Pulmonary artery endothelial cell (primary cell): ENCODE data around the gene B3GAT2. TPM values are rescaled to one million over a fixed set of nuclear protein-coding genes. Genes with fewer than 3 reads are reported as not detected.
"Not testable (repeated sequence)": the region's sequence is repeated elsewhere in the genome, so short reads cannot be mapped to it uniquely, and the experiment has no call there.

ENCODE experiments used
- DNase-seq: peaks from one replicate; pipeline ENCODE4 v3.0.0-alpha.2; 2011; ENCODE audit warnings: low read depth, low spot score
- total RNA-seq: library from RNA; depleted of rRNA; stranded (reverse); fragments of >200 nt; gene quantifications from 2 replicates; pipeline ENCODE4 v1.2.3, GENCODE V29; 2014

The B3GAT2 gene, protein sequence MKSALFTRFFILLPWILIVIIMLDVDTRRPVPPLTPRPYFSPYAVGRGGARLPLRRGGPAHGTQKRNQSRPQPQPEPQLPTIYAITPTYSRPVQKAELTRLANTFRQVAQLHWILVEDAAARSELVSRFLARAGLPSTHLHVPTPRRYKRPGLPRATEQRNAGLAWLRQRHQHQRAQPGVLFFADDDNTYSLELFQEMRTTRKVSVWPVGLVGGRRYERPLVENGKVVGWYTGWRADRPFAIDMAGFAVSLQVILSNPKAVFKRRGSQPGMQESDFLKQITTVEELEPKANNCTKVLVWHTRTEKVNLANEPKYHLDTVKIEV
- total RNA-seq: under 0.01 TPM in 1 of 2 replicates, not detected in the other

DNA sequence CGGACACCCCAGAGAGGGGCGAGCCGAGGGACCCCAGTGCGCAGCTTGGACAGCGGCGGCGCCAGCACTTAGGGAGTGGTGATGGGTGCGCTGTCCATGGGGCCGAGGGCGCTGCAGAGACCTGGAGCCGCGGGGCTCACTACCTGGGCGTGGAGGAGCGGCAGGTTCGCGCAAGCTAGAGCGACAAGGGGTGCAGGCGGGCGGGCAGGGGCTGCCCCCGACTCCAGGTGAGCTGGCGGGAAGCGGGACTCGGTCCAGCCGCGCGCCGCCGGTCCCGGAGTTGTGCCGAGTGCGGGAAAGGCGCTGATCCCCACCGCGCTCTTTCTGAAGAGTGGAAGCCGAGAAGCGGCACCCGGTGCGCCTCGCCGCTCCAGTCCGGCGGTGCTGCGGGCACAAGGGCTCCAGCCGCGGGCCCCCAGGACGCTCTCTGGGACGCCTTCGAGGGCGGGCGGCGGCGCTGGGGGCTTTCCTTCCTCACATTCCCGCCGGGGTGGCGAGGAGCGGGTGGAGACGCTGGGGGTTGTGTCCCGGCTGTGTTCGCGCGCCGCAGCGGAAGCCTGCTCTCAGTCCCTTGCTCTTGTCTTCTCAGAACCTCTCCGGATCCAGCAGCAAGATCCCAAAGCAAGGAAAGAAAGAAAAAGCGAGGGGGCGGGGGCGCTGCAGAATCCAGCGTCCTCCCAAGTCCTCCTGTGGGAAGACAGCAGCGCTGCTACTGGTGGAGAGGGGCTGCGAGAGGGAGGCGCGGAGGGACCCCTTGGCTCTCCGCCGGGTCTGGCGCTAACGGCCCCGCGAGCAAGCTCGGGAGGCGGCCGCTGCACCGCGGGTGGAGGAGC, at the start of gene B3GAT2:
B3GAT2 (minus strand) TSS at position 610 of the 833 bp plus-strand sequence. CDS start 631 bp downstream, outside the sequence.
- DNase-seq: no peak

DNA sequence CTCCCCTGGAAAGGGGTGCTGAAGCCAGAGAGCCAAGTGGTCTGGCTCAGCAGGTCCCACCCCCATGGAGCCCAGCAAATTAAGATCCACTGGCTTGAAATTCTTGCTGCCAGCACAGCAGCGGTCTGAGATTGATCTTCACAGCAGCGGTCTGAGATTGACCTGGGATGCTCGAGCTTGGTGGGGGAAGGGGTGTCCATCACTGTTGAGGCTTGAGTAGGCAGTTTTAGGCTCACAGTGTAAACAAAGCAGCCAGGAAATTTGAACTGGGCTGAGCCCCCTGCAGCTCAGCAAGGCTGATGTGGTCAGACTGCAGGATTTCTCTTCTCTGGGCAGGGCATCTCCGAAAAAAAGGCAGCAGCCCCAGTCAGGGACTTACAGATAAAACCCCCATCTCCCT, 41.3 kb upstream of the B3GAT2 start:
- no peak for DNase-seq

- DNase-seq: no peak
Measured at GRCh38 chr6:70997379-70997778, 40.5 kb upstream of the B3GAT2 start.

- no peak for DNase-seq
Measured at GRCh38 chr6:70996106-70996505, 39.2 kb upstream of the B3GAT2 start.

- no peak for DNase-seq
Measured at GRCh38 chr6:70995411-70995810, 38.6 kb upstream of the B3GAT2 start.

DNA sequence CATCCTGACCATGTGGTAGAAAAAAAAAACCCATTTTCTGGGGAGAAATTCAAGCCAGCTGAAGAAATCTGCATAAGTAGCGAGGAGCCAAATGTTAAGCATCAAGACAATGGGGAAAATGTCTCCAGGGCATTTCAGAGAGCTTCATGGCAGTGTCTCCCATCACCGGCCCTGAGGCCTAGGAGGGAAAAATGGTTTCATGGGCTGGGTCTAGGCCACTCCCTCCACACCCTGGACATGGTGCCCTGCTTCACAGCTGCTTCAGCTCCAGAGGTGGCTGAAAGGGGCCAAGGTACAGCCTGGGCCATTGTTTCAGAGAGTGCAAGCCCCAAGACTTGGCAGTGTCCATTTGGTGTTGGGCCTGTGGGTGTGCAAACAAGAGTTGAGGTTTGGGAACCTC, 34.4 kb upstream of the B3GAT2 start:
- no peak for DNase-seq

- DNase-seq: no peak
Measured at GRCh38 chr6:70985156-70985555, 28.3 kb upstream of the B3GAT2 start.

GRCh38 chr6:70982747-70983146, 25.9 kb upstream of the B3GAT2 start:
- no peak for DNase-seq

GRCh38 chr6:70980727-70981126, 23.9 kb upstream of the B3GAT2 start:
- DNase-seq: no peak

GRCh38 chr6:70973604-70974003, 16.7 kb upstream of the B3GAT2 start:
- DNase-seq: no peak

DNA sequence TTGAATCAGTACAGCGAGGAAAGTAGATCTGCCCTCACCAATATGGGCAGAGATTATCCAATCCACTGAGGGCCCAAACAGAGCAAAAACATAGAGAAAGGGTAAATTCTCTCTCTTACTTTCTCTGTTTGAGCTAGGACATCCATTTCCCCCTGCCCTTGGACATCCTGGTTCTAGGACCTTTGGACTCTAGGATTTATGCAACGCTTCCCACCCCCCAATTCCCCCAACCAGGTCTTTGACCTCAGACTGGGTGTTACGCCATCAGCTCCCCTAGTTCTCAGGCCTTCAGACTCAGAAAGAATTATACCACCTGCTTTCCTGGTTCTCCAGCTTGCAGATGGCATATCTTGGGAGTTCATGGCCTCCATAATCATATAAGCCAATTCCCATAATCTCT, 10.2 kb upstream of the B3GAT2 start:
- no peak for DNase-seq

DNA sequence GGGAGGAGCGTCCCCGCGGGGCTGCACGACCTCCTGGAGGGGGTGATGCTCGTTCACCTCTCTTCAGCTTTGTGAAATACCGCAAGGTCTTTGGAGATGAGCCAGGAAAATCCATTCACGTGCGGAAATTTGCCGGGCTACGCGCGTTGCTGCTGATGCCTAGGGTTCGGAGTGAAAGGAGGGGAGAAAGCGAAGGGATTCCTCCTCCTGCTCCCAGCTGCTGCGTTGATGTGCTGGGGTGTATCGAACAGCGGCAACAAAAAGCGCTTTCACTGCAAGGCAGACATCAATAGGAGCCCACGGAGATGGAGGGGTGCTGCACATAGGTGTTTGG, 391 bp upstream of the B3GAT2 start:
- DNase-seq: no peak

DNA sequence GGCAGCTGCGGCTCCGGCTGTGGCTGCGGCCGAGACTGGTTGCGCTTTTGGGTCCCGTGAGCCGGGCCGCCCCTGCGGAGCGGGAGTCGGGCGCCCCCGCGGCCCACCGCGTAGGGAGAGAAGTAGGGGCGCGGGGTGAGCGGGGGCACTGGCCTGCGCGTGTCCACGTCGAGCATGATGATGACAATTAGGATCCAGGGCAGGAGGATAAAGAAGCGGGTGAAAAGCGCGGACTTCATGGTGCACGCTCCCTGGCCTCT, 739 bp downstream of the B3GAT2 start:
- no peak for DNase-seq

GRCh38 chr6:70955441-70956190, 1.2 kb downstream of the B3GAT2 start:
- DNase-seq: peak; percentile 20

DNA sequence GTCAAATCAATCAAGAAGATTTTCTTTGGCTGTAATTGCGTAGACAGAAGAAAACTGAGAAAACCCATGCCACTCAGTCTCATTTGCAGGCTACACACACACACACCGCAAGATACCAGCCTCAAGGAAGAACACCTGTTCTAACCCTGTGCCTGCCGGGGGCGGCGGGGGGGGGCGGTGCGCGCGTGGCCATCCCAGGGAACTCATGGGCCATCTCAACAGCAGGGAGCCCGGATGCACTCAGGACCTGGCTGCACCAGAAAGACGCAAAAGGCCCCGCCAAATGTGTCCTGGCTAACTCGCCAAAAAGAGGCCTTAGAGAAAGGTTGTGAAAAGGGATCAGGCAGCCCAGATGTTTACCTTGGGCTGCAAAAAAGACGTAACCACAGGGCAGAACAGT, 2.1 kb downstream of the B3GAT2 start:
- no peak for DNase-seq

DNA sequence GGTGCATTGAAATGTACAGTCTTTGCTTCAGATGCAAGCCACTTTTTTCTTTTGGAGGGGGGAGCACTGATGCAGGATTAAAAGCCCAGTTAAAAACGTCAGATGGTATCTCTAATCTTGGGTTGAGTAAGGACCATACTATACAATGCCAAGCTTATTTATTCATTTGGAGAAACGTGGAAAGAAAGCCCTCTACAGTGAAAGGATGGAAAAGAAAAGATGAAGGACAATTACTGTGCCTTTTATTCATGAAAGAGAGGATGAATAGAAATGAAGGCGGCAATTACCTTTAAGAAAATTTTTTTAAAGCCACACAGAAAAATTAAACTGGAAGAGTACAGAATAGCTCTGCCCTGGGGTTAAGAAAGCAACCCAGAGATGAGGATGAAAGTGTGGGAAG, 2.7 kb downstream of the B3GAT2 start:
- DNase-seq: no peak

- no peak for DNase-seq
Measured at GRCh38 chr6:70952608-70953165, 4.2 kb downstream of the B3GAT2 start.

GRCh38 chr6:70944321-70944720, 12.5 kb downstream of the B3GAT2 start:
- not testable (repeated sequence) for DNase-seq

GRCh38 chr6:70933853-70934252, 23.0 kb downstream of the B3GAT2 start:
- DNase-seq: no peak

- no peak for DNase-seq
Measured at GRCh38 chr6:70905742-70906141, 51.1 kb downstream of the B3GAT2 start.

DNA sequence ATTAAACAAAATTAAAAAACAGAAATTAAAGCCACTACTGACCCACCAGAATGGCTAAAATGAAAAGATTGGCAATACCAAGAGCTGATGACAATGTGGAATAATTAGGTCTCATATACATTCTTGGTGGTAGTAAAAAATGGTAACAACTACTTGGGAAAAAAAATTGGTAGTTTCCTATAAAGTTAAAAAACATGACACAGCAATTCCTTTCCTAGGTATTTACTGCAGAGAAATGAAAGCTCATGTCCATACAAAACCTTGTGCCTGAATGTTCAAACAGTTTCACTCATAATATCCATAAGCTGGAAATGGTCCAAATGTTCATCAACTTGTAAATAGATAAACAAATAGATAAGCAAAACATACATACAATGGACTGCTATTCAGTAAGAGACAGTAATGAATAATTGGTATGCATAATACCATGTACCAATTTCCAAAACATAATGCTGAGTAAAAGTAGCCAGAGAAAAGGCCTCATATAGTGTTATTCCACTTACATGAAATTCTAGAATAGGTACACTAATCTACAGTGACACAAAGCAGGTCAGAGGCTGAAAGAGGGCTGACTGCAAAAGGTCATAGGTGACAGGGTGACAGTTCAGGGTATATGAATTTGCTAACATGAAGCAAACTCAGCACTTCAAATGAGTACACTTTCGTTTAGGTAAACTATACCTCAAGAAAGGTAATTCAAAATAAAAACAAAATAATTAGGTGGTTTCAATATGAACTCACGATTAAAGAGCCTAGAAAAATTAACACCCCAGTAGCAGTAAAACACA, 53.0 kb downstream of the B3GAT2 start:
- DNase-seq: no peak
